HL-60 (cell line): Measurements from ENCODE around the gene MRPL2.

Experiments
- GABPA ChIP-seq: IDR thresholded peaks from 2 replicates; pipeline ENCODE4 v1.6.1; 2012; ENCODE audit warnings: low read depth
- POLR2AphosphoS5 ChIP-seq: IDR thresholded peaks from 2 replicates; pipeline ENCODE4 v1.6.1; 2012; ENCODE audit warnings: low read depth
- TF ChIP-seq, protein P1 (sequence below): IDR thresholded peaks from one replicate; pipeline ENCODE4 v1.5.1; 2011; ENCODE audit warnings: low read length, control low read depth, inconsistent platforms; ENCODE audit not compliant: insufficient read depth
- TF ChIP-seq, protein P2 (sequence below): IDR thresholded peaks from 2 replicates; pipeline ENCODE4 v1.6.1; 2012; ENCODE audit warnings: low read depth; ENCODE audit not compliant: insufficient replicate concordance

DNA sequence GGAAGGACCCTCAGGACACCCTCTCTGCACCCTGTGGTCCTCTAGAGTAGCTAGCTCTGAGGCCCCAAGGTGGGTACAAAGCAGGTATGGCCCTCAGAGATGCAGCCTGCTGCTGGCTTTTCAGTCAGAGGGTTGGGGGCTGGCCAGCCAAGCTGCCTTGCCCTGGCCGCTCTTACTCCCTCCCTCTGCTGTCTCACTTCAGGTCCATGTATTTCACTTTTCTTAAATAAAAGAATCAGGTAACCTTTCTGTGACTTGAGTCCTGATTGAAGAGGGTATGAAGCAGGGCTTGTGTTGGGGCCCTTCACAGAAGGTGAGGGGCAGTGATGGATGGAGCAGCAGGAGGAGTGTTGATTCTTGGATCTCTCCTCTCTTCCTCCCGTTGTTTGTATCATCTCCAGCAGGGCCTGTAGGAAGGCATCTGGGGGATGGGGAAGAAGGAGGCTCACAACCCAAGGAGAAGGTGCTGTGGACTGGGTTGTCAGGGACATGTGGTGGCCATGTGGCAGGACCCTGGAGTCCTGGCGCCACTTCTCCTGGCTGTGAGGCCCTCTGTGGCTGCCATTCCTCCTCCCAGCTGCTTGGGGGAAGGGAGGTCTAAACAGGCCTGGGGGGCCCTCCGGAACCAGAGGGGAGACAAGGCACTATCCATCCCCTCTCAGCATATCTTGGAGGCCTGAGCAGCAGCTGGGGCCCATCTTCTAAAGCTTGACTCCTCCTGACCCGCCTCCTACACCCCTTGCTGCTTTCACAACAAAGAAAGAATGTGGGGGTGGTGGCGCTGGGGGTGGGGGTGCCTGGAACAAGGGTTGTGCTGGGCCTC is 15.8 kb upstream of the MRPL2 start:
- TF ChIP-seq, protein P1, sequence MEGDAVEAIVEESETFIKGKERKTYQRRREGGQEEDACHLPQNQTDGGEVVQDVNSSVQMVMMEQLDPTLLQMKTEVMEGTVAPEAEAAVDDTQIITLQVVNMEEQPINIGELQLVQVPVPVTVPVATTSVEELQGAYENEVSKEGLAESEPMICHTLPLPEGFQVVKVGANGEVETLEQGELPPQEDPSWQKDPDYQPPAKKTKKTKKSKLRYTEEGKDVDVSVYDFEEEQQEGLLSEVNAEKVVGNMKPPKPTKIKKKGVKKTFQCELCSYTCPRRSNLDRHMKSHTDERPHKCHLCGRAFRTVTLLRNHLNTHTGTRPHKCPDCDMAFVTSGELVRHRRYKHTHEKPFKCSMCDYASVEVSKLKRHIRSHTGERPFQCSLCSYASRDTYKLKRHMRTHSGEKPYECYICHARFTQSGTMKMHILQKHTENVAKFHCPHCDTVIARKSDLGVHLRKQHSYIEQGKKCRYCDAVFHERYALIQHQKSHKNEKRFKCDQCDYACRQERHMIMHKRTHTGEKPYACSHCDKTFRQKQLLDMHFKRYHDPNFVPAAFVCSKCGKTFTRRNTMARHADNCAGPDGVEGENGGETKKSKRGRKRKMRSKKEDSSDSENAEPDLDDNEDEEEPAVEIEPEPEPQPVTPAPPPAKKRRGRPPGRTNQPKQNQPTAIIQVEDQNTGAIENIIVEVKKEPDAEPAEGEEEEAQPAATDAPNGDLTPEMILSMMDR = no peak
- no peak for TF ChIP-seq POLR2AphosphoS5
- TF ChIP-seq, protein P2, sequence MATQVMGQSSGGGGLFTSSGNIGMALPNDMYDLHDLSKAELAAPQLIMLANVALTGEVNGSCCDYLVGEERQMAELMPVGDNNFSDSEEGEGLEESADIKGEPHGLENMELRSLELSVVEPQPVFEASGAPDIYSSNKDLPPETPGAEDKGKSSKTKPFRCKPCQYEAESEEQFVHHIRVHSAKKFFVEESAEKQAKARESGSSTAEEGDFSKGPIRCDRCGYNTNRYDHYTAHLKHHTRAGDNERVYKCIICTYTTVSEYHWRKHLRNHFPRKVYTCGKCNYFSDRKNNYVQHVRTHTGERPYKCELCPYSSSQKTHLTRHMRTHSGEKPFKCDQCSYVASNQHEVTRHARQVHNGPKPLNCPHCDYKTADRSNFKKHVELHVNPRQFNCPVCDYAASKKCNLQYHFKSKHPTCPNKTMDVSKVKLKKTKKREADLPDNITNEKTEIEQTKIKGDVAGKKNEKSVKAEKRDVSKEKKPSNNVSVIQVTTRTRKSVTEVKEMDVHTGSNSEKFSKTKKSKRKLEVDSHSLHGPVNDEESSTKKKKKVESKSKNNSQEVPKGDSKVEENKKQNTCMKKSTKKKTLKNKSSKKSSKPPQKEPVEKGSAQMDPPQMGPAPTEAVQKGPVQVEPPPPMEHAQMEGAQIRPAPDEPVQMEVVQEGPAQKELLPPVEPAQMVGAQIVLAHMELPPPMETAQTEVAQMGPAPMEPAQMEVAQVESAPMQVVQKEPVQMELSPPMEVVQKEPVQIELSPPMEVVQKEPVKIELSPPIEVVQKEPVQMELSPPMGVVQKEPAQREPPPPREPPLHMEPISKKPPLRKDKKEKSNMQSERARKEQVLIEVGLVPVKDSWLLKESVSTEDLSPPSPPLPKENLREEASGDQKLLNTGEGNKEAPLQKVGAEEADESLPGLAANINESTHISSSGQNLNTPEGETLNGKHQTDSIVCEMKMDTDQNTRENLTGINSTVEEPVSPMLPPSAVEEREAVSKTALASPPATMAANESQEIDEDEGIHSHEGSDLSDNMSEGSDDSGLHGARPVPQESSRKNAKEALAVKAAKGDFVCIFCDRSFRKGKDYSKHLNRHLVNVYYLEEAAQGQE = no peak
- no peak for TF ChIP-seq GABPA
